GM12872 (cell line): ENCODE measurements around the gene OR6B3.

Experiments
- CTCF ChIP-seq: IDR thresholded peaks from 3 replicates; pipeline ENCODE4 v1.5.1; 2011; ENCODE audit warnings: low read depth, mild to moderate bottlenecking, low read length, moderate library complexity; ENCODE audit not compliant: insufficient read depth

Gene OR6B3

GRCh38 chr2:240000671-240001070, 52.6 kb downstream of the OR6B3 start:
- no peak for TF ChIP-seq CTCF

GRCh38 chr2:239997686-239998409, 55.5 kb downstream of the OR6B3 start:
- TF ChIP-seq CTCF: no peak
